ENCODE results near the gene RGS9. TPM values are rescaled to one million over a fixed set of nuclear protein-coding genes. Genes with fewer than 3 reads are reported as not detected.

RGS9 gene
- total RNA-seq, 2 donors from 2014 or later = 3.2 to 4.0 TPM

- no peaks in the 10 kb centered on the region for H3K36me3 ChIP-seq
- TF ChIP-seq, protein P1, sequence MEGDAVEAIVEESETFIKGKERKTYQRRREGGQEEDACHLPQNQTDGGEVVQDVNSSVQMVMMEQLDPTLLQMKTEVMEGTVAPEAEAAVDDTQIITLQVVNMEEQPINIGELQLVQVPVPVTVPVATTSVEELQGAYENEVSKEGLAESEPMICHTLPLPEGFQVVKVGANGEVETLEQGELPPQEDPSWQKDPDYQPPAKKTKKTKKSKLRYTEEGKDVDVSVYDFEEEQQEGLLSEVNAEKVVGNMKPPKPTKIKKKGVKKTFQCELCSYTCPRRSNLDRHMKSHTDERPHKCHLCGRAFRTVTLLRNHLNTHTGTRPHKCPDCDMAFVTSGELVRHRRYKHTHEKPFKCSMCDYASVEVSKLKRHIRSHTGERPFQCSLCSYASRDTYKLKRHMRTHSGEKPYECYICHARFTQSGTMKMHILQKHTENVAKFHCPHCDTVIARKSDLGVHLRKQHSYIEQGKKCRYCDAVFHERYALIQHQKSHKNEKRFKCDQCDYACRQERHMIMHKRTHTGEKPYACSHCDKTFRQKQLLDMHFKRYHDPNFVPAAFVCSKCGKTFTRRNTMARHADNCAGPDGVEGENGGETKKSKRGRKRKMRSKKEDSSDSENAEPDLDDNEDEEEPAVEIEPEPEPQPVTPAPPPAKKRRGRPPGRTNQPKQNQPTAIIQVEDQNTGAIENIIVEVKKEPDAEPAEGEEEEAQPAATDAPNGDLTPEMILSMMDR (IDR thresholded peaks at IDR 0.05) = no peak
Observed at GRCh38 chr17:65190467-65191097, 53.4 kb downstream of the RGS9 start.

GRCh38 chr17:65191811-65192740 is 54.9 kb downstream of the RGS9 start:
- no peaks in the 10 kb centered on the region for H3K4me1 ChIP-seq (ENCODE audit: control insufficient read depth in 1 of 2, low read depth in 2 of 2)
- no peaks in the 10 kb centered on the region for H3K36me3 ChIP-seq
- H3K27me3 ChIP-seq (replicated peaks; ENCODE audit: insufficient read depth) = no peaks in the 10 kb centered on the region
- no peaks in the 10 kb centered on the region for H3K9me3 ChIP-seq
- TF ChIP-seq, protein P1 (IDR thresholded peaks at IDR 0.05) = no peak
- no peak overlapping the region for H3K4me3 ChIP-seq
- DNase-seq (ENCODE audit: low spot score) = no peak
- no peak overlapping the region for H3K27ac ChIP-seq
- ATAC-seq (ENCODE audit: insufficient number of reproducible peaks, low FRiP score, low read depth) = no peak

More at GRCh38 chr17:65190467-65191097, 53.4 kb downstream of the RGS9 start:
- H3K27ac ChIP-seq = no peak overlapping the region
- ATAC-seq (ENCODE audit: insufficient number of reproducible peaks, low FRiP score, low read depth) (no peak), DNase-seq (ENCODE audit: low spot score) (no peak)
- H3K27me3 ChIP-seq (replicated peaks; ENCODE audit: insufficient read depth) = no peaks in the 10 kb centered on the region
- H3K9me3 ChIP-seq = no peaks in the 10 kb centered on the region
- H3K4me3 ChIP-seq = no peak overlapping the region
- no peaks in the 10 kb centered on the region for H3K4me1 ChIP-seq (ENCODE audit: control insufficient read depth in 1 of 2, low read depth in 2 of 2)

GRCh38 chr17:65193305-65193704 is 56.1 kb downstream of the RGS9 start:
- TF ChIP-seq, protein P1 (IDR thresholded peaks at IDR 0.05) = no peak
- Histone ChIP-seq H3K27ac (no peak overlapping the region), H3K9me3 (no peaks in the 10 kb centered on the region), H3K36me3 (no peaks in the 10 kb centered on the region), H3K4me3 (no peak overlapping the region), H3K4me1 (ENCODE audit: control insufficient read depth in 1 of 2, low read depth in 2 of 2) (no peaks in the 10 kb centered on the region), H3K27me3 (replicated peaks; ENCODE audit: insufficient read depth) (no peaks in the 10 kb centered on the region)
- ATAC-seq (ENCODE audit: insufficient number of reproducible peaks, low FRiP score, low read depth) = no peak
- DNase-seq (ENCODE audit: low spot score) = no peak

GRCh38 chr17:65193716-65194293 is 56.6 kb downstream of the RGS9 start:
- H3K4me1 ChIP-seq (ENCODE audit: control insufficient read depth in 1 of 2, low read depth in 2 of 2) = no peaks in the 10 kb centered on the region
- no peaks in the 10 kb centered on the region for H3K36me3 ChIP-seq
- DNase-seq (ENCODE audit: low spot score) (no peak), ATAC-seq (ENCODE audit: insufficient number of reproducible peaks, low FRiP score, low read depth) (no peak)
- H3K27me3 ChIP-seq (replicated peaks; ENCODE audit: insufficient read depth) = no peaks in the 10 kb centered on the region
- H3K4me3 ChIP-seq = no peak overlapping the region
- TF ChIP-seq, protein P1 (IDR thresholded peaks at IDR 0.05) = no peak
- no peak overlapping the region for H3K27ac ChIP-seq
- no peaks in the 10 kb centered on the region for H3K9me3 ChIP-seq
